DMS79 treated with DMSO at 0.1 percent for 48 hours (cell line): ENCODE measurements around the gene ZNF507.
"Not testable (repeated sequence)": the region's sequence is repeated elsewhere in the genome, so short reads cannot be mapped to it uniquely, and the experiment has no call there.

ENCODE experiments used
- DNase-seq: peaks from one replicate; lab custom pipeline; 2025; lab: John Stamatoyannopoulos, UW

Gene ZNF507

DNA sequence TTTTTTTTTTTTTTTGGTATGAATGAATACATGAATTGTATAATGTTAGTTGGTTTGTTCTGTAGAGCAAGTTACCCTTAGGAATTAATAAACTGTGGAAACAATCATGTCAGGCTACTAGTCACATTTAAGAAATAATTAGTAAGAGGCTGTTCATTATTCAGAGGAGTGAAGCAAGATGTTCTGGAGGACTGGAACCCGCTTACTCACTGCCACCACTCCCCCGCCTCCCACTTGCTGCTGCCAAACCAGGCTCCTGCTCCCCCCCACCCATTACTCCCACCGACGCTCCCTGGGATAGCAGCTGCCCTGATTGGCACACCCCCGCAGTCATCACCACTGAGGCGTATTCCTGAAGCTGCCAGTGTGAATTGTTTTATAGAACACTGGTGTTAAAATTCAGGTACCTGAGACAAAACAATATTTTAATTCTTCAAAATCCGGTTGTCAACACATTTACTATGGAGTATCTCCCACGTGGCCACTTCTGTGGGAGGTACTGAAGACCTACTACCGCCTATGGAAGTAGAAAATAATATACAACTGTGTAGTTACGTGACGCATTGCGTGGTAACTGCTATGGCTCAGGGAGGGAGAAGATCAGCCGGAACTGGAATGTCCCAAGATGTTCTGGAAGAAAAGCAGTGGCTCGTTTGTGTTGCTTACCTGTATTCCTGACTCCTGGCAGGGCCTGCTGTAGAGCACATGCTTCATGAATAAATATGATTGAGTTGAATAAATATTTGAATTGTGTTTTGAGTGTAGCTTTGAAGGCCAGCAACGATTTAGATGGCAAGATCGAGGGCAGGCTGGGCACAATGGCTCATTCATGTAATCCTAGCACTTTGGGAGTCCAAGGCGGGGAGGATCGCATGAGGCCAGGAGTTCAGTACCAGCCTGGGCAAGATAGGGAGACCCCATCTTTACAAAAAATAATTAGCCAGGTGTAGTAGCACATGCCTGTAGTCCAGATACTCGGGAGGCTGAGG is 61.9 kb downstream of the ZNF507 start:
- DNase-seq: no peak

DNA sequence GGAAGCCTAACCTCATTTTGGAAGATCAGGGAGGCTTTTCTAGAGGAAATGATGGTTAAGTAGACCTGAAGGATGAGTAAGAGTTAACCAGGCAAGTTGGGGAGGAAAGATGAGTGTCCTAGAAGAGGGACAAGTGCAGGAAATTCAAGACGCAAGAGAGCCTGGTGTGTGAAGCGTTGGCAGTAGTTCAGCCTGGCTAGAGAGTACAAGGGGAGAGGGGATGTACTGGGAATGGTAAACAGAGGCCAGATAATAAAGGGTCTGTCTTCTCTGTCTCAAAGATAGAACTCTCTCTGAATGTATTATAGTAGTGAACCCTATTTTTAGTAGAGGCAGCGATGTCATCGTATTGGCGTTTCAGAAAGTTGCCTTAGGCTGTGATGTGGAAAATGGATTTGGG is 69.8 kb downstream of the ZNF507 start:
- DNase-seq: no peak

DNA sequence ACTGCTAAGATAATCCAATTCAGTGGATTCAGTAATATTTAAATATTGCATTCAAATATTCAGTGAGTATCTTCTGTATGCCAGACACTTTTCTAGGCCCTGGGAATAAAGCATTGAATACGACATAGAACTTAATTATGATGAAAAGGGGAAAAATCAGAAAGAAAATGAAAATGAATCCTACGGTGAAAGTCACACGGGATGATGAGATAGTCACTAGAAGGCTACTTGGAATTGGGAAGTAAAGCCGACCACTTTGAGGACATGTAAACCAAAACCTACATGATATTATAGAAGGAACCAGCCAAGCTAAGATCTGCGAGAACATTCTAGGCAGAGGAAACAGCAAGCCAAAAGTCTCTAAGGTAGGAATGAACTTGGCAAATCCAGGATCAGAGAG is 70.3 kb downstream of the ZNF507 start:
- DNase-seq: no peak

DNA sequence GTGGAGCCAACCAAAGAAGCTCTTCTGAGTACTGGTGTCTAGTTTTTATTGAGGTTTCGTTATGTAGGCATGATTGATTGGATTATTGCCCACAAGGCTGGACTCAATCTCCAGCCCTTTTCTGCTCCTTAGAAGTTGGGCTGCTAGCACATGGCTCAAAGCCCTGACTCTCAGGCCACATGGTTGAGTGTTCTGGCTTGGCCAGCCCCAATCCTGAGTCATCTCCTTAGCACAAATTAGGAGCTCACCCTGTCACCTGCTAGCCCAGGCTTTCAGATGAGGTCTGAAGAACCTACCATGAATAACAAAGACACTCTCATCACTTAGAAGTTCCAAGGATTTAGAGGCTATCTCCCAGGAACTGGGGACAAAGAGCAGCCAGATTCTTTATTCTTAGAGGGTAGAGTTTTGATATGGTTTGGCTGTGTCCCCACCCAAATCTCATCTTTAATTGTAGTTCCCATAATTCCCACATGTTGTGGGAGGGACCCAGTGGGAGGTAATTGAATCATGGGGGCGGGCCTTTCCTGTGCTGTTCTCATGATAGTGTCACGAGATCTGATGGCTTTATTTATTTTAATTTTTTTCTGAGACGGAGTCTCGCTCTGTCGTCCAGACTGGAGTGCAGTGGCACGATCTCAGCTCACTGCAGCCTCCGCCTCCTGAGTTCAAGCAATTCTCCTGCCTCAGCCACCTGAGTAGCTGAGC is 71.5 kb downstream of the ZNF507 start:
- DNase-seq: no peak

DNA sequence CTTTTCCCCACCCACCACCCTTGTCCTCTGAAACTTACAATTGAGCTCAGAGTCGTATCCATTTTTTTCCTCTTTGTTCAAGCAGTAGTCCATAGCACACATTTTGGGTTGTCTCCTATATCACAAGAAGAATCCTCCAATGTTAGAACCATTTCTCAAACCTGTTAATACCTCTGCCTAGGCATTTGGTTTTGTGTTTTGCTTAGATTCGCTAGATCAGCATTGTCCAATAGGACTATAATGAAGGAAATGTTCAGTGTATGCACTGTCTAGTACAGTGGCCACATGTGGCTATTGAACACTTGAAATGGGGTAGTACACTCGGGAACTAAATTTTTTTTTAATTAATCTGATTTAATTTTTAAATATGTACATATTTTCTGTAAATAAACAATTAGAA is 72.7 kb downstream of the ZNF507 start:
- no peak for DNase-seq

DNA sequence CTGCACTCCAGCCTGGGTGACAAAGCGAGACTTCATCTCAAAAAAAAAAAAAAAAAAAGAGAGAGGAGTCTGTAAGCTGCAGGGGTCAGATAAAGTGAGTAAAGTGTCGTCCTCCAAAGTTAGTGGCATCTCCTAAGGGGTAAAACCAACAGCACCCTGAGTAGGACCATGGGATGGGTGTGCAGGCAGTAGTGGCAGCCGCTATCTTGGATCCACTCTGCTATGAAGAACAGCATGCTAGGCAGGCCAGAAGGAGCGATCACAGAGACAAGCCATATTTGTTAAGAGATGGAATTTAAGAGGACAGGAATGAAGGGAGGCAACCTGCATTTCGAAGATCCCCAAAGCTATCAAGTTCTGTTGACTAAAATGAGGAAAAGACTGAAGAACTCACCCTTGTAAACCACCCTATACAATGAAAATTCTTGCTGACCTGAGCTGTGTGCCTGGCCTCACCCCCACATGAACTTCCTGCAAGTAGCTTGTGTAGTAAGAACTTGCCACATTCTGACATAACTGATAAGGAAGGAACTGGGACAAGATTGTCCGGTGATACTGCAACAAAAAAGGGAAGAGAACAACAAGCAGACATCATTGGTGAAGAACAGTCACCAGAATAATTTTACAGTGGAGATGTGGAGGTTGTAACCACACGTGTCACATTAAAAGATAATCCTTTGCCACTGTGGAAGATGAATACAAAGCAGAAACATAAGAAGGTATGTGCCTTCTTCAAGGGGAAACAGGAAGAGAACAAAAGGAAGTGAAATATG is 76.4 kb downstream of the ZNF507 start:
- no peak for DNase-seq

DNA sequence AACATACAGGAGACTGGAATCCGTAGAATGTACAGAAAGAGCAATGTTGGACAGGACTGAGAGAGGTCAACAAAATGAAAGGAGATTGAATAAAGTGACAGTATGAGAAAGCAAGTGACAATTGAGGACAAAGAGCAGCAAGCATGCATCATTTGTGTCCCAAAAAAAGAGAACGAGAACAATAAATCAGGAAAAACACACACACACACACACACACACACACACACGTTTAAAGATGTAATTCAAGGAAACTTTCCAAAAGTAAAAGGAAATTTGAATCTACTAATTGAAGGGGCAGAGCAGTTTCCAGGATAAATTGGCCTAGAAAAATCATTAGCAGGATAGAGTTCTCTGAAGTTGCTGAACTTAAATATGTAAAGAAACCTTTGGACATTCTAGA is 77.0 kb downstream of the ZNF507 start:
- DNase-seq: no peak

DNA sequence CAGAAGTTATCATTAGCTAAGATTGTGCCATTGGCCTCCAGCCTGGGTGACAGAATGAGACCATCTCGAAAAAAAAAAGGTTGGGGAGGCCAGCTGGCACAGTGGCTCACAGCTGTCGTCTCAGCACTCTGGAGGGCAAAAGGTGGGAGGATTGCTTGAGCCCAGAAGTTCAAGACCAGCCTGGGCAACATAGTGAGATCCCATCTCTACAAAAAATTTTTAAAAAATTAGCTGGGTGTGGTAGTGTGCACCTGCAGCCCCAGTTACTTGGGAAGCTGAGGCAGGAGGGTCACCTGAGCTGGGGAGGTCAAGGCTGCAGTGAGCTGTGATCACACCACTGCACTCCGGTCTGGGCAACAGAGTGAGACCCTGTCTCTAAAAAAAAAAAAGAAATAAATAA is 78.5 kb downstream of the ZNF507 start:
- not testable (repeated sequence) for DNase-seq

DNA sequence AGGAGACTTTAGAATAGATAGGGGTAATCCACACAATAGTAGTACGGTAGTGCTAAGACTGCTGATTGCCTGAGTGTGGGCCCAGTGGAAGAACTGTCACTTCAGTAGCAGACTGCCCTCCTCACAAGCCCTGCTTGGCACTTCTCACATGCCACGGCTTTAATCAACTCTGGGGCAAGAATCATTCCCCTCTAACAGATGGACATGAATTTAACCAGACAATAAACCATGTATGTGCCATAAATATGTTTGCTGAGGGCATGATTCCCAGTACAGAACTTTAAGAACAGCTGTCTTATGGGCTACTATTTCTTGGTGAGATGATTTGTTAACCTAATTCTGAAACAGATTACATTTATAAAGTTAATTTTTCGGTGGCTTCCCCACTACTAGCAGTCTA is 82.1 kb downstream of the ZNF507 start:
- no peak for DNase-seq

DNA sequence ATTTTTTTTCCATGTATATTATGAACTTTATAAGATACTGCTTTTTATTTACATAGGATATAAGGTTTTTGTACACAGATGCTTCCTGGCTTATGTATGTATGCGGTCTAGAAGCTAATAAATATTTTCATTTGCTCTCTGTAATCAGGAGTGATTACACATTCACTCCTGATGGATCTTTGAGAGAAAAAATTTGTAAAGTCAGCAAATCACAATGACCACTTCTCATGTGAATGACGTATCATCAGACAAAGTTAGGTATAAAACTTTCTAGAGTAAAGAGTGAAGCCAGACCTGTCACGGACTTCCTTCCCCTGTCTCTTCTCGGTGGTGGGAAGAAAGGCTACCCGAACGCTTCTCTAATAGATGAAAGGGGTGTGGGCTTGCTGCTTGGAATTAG is 91.3 kb downstream of the ZNF507 start:
- no peak for DNase-seq

DNA sequence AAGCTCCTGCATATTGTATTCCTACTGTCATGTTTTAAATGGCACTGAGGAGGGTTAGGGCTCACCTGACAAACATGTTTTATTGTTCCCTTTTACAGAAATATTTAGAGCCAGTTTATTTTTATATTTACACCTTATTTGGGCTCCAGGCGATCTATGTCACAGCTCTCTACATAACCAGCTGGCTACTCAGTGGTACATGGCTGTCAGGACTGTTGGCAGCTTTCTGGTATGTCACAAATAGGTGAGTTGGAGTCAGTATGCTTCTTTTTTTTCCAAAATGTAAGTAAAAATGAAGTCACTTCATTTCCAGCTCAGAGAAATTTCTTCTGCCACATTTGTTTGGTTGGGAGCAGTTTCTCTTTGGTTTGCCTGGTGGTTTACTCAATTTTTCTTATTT is 91.7 kb downstream of the ZNF507 start:
- DNase-seq: no peak
